GM18520 (cell line): ENCODE data around the gene TMEFF1.

Source experiments
- ATAC-seq: cut with Tn5 transposase; IDR thresholded peaks from one replicate; pipeline ENCODE4 v1.9.1; 2021; ENCODE audit not compliant: unreplicated experiment

The TMEFF1 gene

GRCh38 chr9:100447041-100447440, 25.9 kb upstream of the TMEFF1 start:
- no peak for ATAC-seq

GRCh38 chr9:100448266-100448665, 24.7 kb upstream of the TMEFF1 start:
- ATAC-seq, result no peak

- ATAC-seq, result peak; percentile 50
Observed at GRCh38 chr9:100449420-100449819, 23.5 kb upstream of the TMEFF1 start.

GRCh38 chr9:100452894-100453293, 20.1 kb upstream of the TMEFF1 start:
- ATAC-seq, result no peak

GRCh38 chr9:100455470-100455869, 17.5 kb upstream of the TMEFF1 start:
- no peak for ATAC-seq

GRCh38 chr9:100457517-100457916, 15.4 kb upstream of the TMEFF1 start:
- no peak for ATAC-seq

- no peak for ATAC-seq
Observed at GRCh38 chr9:100459963-100460362, 13.0 kb upstream of the TMEFF1 start.

GRCh38 chr9:100465274-100465673, 7.7 kb upstream of the TMEFF1 start:
- ATAC-seq, result no peak

GRCh38 chr9:100465761-100466160, 7.2 kb upstream of the TMEFF1 start:
- ATAC-seq, result no peak

GRCh38 chr9:100466171-100466828, 6.6 kb upstream of the TMEFF1 start:
- no peak for ATAC-seq

GRCh38 chr9:100466829-100467221, 6.1 kb upstream of the TMEFF1 start:
- no peak for ATAC-seq

GRCh38 chr9:100468041-100468440, 4.9 kb upstream of the TMEFF1 start:
- ATAC-seq, result no peak

GRCh38 chr9:100472268-100472667, 681 bp upstream of the TMEFF1 start:
- ATAC-seq, result no peak

- no peak for ATAC-seq
Observed at GRCh38 chr9:100473276-100474081, 530 bp downstream of the TMEFF1 start.

- ATAC-seq, result no peak
Observed at GRCh38 chr9:100474082-100474923, 1.4 kb downstream of the TMEFF1 start.

- ATAC-seq, result no peak
Observed at GRCh38 chr9:100474924-100475276, 2.0 kb downstream of the TMEFF1 start.

GRCh38 chr9:100477241-100477640, 4.3 kb downstream of the TMEFF1 start:
- no peak for ATAC-seq

GRCh38 chr9:100478192-100478591, 5.2 kb downstream of the TMEFF1 start:
- ATAC-seq, result no peak

GRCh38 chr9:100479820-100480219, 6.9 kb downstream of the TMEFF1 start:
- ATAC-seq, result no peak

- no peak for ATAC-seq
Observed at GRCh38 chr9:100485196-100485595, 12.2 kb downstream of the TMEFF1 start.

GRCh38 chr9:100486479-100487176, 13.7 kb downstream of the TMEFF1 start:
- ATAC-seq, result no peak
